Middle frontal gyrus (tissue), 1 donor: ENCODE results near the gene ADAT1.

ENCODE experiments used
- DNase-seq: peaks from one replicate; pipeline ENCODE4 v3.0.0-alpha.2; 2015; ENCODE audit warnings: low spot score; ENCODE audit errors: extremely low spot score

The ADAT1 gene

DNA sequence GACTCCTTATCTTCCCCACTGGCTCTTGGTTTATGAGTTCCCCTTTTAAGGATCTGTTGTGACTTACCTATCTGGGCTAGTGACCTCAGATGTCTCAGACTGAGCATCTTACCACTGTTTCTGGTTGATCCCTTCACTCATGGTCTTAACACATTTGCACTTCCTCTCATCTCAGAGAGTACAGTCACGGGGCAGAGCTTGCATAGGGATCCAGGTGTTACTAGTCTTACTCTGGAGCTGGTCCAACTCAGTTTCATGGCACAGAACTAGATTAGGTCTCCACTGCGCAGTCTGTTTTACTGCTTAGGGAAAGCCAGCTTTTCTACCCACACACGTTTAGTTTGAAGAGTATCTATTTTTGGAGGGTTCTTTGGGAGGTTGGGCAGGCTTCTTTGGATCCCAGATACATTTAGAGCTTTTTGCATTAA lies 46.7 kb downstream of the ADAT1 start:
- DNase-seq, result peak; percentile 62

DNA sequence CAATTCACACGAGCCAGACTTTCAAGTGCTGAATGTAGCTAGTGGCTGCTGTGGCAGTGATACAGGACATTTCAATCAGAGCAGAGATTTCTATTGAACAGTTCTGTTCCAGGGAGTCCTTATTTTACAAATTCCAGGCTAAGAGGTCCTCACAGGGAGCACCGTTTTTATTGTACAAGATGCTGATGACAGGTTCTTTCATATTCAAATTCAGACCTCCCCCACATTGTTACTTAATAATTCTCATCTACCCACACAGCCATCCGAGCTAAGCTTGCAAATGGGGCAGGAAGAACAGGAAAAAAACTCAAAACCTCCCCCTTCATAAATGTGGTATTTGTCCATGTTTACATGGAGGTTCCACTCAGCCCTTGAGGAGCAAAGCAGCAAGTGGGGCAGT lies 47.1 kb downstream of the ADAT1 start:
- DNase-seq, result no peak

GRCh38 chr16:75573955-75574354 lies 49.1 kb downstream of the ADAT1 start:
- no peak for DNase-seq

GRCh38 chr16:75572864-75573542 lies 50.1 kb downstream of the ADAT1 start:
- DNase-seq, result no peak

- DNase-seq, result no peak
Measured at GRCh38 chr16:75570396-75571065, 52.5 kb downstream of the ADAT1 start.

DNA sequence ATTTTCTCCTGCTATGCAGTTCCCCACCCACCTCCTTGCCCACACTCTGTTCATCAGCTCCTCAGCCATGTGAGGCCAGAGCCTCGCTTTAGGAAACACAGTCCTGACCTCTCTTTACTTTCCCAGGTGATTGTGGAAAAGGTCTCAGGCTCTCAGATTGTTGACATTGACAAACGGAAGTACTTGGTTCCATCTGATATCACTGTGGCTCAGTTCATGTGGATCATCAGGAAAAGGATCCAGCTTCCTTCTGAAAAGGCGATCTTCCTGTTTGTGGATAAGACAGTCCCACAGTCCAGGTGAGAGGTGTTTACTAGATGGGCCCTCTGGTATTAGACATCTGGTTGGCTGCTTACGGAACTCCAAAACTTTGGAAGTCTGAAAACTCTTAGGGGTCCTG lies 55.2 kb downstream of the ADAT1 start:
- DNase-seq, result no peak

- DNase-seq, result no peak
Measured at GRCh38 chr16:75566758-75567255, 56.3 kb downstream of the ADAT1 start.

GRCh38 chr16:75566040-75566757 lies 56.9 kb downstream of the ADAT1 start, which contains the start of gene GABARAPL2:
TSS of gene GABARAPL2 (plus strand) at chr16:75566379. CDS start at chr16:75566487, 108 bp downstream.
- peak; percentile 59 for DNase-seq

GRCh38 chr16:75565640-75566039 lies 57.4 kb downstream of the ADAT1 start:
- DNase-seq, result no peak

DNA sequence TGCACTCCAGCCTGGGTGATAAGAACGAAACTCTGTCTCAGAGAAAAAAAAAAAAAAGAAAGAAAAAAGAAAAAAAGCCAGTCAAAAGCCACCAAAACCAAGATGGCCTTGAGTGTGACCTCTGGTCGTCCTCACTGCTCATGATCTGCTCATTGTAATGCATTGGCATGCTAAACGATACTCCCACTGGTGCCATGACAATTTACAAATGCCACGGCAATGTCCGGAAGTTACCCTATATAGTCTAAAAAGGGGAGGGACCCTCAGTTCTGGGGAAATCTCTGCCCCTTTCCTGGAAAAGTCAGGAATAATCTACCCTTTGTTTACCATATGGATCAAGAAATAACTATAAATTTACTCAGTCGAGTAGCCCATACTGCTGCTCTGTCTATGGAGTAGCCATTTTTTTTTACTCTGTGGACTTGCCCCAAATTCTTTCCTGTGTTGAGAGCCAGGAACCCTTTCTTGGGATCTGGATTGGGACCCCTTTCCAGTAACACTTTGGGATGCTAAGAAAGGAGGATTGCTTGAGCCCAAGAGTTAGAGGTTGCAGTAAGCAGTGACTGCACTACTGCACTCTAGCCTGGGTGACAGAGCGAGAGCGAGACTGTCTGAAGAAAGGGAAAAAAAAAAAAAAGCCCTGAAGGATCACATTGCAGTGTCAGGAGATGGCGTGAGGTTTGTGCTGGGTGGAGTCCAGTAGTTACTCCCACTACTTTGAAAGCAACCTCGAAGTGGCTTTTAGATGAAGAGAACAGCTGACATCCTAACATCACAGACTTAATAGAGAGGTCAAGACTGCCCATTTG lies 63.3 kb downstream of the ADAT1 start:
- DNase-seq, result no peak

- no peak for DNase-seq
Measured at GRCh38 chr16:75558846-75559401, 64.2 kb downstream of the ADAT1 start.

DNA sequence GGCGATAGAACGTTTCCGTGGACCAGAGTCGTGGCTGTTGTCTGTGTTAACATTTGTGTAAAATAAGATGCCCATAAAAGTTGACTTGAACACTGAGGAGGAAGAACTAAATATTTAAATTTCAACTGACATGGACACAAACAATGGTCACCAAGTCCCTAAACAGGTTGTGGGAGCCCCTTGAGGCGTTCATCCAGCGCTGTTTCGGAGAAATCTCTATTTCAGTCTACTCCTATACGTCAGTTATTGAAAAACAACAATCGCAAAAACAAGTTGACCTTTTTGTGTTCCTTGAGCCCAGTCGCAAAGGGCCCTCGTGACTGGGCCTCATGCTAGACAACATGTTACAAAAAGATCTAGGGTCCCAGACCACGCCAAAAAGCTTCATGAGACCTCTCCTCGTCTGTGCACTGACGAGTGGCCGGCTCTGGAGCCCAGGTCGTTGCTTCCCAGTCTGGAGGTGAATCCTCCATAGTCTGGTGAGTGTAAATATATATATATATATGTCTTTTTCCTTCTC lies 66.6 kb downstream of the ADAT1 start:
- DNase-seq, result no peak

DNA sequence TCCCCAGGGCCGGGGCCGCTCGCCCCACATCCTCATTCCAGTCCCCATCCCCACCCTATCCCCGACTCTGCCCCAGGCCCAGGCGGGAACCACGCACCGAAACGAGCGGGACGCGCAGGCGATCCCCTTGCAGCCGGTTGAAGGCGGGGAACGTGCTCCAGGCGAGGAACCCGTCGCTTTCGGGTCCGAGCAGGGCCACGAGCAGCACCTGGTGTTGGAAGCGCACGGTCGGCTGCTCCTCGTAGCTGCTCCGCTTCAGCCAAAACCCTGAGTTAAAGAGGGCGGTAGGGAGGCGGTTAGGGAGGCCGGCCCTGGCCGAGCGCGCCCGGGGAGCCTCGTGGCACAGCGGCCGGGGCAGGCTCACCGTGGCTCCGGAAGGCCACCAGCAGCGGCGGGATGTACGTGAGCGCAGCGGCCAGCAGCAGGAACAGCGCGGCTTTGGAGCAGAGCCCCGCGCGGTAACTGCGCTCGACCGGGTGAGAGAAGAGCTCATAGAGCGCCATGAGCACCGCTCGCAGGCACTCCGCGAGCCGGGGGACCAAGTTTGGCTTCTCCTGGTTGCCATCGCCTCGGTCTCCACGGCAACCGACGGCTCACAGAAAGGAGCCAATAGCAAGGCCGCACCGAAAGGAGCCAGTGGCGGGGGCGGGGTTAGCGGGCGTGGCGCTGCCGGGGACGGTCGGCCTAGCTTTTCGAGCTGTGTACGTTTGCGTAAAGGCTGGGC lies 67.2 kb downstream of the ADAT1 start, which contains the start of gene TMEM231:
TMEM231 (minus strand) TSS at position 546 of the 724 bp plus-strand sequence; CDS start at position 503, 43 bp downstream.
- peak; percentile 95 for DNase-seq

- peak; percentile 76 for DNase-seq
Measured at GRCh38 chr16:75555213-75555706, 67.8 kb downstream of the ADAT1 start.

GRCh38 chr16:75552951-75553350 lies 70.1 kb downstream of the ADAT1 start:
- no peak for DNase-seq

DNA sequence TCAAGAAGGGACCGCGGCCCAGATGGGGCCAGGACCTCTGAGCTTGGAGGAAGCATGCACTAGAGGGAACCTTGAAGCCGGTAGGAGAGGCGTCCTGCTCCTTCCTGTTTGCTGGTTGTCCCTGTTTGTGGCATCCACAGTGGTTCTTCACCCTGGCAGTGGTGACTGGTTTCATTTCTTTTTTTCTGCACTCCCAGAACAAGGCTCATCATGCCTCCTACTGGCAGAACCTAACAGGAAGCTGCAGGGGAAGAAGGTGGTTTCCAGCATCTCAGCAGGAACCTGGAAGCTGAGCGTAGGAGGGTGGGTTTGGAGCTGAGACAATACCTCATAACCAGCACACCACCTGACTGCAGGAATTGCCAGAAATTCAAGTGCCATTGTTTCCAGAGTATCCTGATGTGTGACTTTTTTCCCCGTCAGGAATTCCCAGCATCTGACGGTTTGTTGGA lies 72.8 kb downstream of the ADAT1 start:
- peak; percentile 53 for DNase-seq
